H1 (cell line): ENCODE results near the gene DOCK8. TPM values are rescaled to one million over a fixed set of nuclear protein-coding genes. Genes with fewer than 3 reads are reported as not detected.

ENCODE experiments used
- BACH1 ChIP-seq: IDR thresholded peaks from 2 replicates; pipeline ENCODE4 v1.6.1; 2012; ENCODE audit warnings: low read length, improper control_type of control experiment
- CHD2 ChIP-seq: IDR thresholded peaks from 2 replicates; pipeline ENCODE4 v1.6.1; 2012; ENCODE audit warnings: low read length, improper control_type of control experiment
- FOSL1 ChIP-seq: IDR thresholded peaks from 2 replicates; pipeline ENCODE4 v1.6.1; 2011; ENCODE audit warnings: mild to moderate bottlenecking, low read depth, low read length, moderate library complexity; ENCODE audit not compliant: insufficient read depth
- polyA plus RNA-seq, 7 experiments: library from polyadenylated mRNA; depleted of rRNA in 3 of 7; stranded (reverse) in 5 of 7; unstranded in 2 of 7; fragments of >200 nt in 5 of 7; fragments of 200-250 nt in 2 of 7; gene quantifications; 1 replicate in 5 of 7; 2 replicates in 1 of 7; 4 replicates in 1 of 7; pipeline versions ENCODE4 v1.2.1 to v1.2.3, GENCODE V29; 2011 to 2013; ENCODE audit warnings: missing spikeins in 2 of 7, mixed read lengths in 2 of 7
- total RNA-seq: library from RNA; stranded (reverse); fragmentation: NEBNext Ultra II Directional; extraction: Animal tissue kit (Norgen Biotek cat#: 25700); gene quantifications from 2 replicates; pipeline ENCODE4 v1.2.1, GENCODE V29; 2021

Gene DOCK8
- total and polyA plus RNA-seq, 2 of the 8 experiments (the other 6 are each of a cell fraction or from before 2014, with no cell fraction given) = 0.57 to 2.0 TPM

GRCh38 chr9:405341-405740, 190.7 kb downstream of the DOCK8 start (continued):
- TF ChIP-seq FOSL1 = no peak
- no peak for TF ChIP-seq CHD2
- no peak for TF ChIP-seq BACH1
